ENCODE measurements around the gene HLA-DQA2.
A peak's percentile ranks its signal among the peaks of the same experiment; 100 is the strongest.

GRCh38 chr6:32716396-32716795 lies 24.8 kb upstream of the HLA-DQA2 start:
- TF ChIP-seq, protein P1, sequence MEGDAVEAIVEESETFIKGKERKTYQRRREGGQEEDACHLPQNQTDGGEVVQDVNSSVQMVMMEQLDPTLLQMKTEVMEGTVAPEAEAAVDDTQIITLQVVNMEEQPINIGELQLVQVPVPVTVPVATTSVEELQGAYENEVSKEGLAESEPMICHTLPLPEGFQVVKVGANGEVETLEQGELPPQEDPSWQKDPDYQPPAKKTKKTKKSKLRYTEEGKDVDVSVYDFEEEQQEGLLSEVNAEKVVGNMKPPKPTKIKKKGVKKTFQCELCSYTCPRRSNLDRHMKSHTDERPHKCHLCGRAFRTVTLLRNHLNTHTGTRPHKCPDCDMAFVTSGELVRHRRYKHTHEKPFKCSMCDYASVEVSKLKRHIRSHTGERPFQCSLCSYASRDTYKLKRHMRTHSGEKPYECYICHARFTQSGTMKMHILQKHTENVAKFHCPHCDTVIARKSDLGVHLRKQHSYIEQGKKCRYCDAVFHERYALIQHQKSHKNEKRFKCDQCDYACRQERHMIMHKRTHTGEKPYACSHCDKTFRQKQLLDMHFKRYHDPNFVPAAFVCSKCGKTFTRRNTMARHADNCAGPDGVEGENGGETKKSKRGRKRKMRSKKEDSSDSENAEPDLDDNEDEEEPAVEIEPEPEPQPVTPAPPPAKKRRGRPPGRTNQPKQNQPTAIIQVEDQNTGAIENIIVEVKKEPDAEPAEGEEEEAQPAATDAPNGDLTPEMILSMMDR (conservative IDR thresholded peaks at IDR 0.05) = peak; percentile 17; the same call in 1 of the 2 replicates
- no peak for TF ChIP-seq ZFX (IDR thresholded peaks at IDR 0.05)

Data from C4-2B (cell line).